Measurements from ENCODE around the gene TFPI2. TPM values are rescaled to one million over a fixed set of nuclear protein-coding genes. Genes with fewer than 3 reads are reported as not detected.

The TFPI2 gene
- total RNA-seq, 4 donors from 2014 or later: 0.67 to 1.9 (median 0.95) TPM; not detected in 1

- H3K36me3 ChIP-seq: no peaks in the 10 kb centered on the region
- intact Hi-C loops (cut with DNase I): no loop called here
- 72 to 78% methylated on average over 3 of the region's 3 CpGs for WGBS, 2 donors
- no peak overlapping the region for H3K27ac ChIP-seq
- TF ChIP-seq POLR2A (IDR thresholded peaks at IDR 0.05): no peak
- TF ChIP-seq CTCF (IDR thresholded peaks at IDR 0.05): no peak
- no peak for DNase-seq
- H3K27me3 ChIP-seq: no peaks in the 10 kb centered on the region
- H3K9me3 ChIP-seq: no peaks in the 10 kb centered on the region
- H3K4me3 ChIP-seq: no peak overlapping the region
- H3K4me1 ChIP-seq: peaks cover 0 to 11% (median 5%) of the 10 kb centered on the region in 3 donors
These were observed 41.1 kb upstream of the TFPI2 start for GRCh38 chr7:93931655-93932054.

GRCh38 chr7:93927585-93927984 is 37.0 kb upstream of the TFPI2 start:
- Histone ChIP-seq H3K9me3 (no peaks in the 10 kb centered on the region), H3K4me3 (no peak overlapping the region), H3K27me3 (no peaks in the 10 kb centered on the region), H3K27ac (peak overlapping the region in 3 of 4 donors; percentile 16 to 27 (median 18)), H3K36me3 (no peaks in the 10 kb centered on the region), H3K4me1 (peaks cover 0 to 11% (median 5%) of the 10 kb centered on the region in 3 donors)
- TF ChIP-seq POLR2A (IDR thresholded peaks at IDR 0.05) (no peak), CTCF (IDR thresholded peaks at IDR 0.05) (no peak)
- intact Hi-C loops (cut with DNase I): no loop called here
- 81 to 87% methylated on average over 3 of the region's 3 CpGs for WGBS, 2 donors
- DNase-seq: no peak

GRCh38 chr7:93926800-93927199 is 36.2 kb upstream of the TFPI2 start:
- Histone ChIP-seq H3K36me3 (no peaks in the 10 kb centered on the region), H3K4me3 (no peak overlapping the region), H3K27me3 (no peaks in the 10 kb centered on the region), H3K9me3 (no peaks in the 10 kb centered on the region), H3K27ac (peak overlapping the region in 1 of 4 donors; percentile 27), H3K4me1 (peaks cover 0 to 12% (median 5%) of the 10 kb centered on the region in 3 donors)
- intact Hi-C loops (cut with DNase I): no loop called here
- TF ChIP-seq POLR2A (IDR thresholded peaks at IDR 0.05) (no peak), CTCF (IDR thresholded peaks at IDR 0.05) (no peak)
- 83% methylated on average over 1 of the region's 1 CpG; no CpG with 5 or more reads in 1 of the 2 donors for WGBS, 2 donors
- no peak for DNase-seq

- Histone ChIP-seq H3K9me3 (no peaks in the 10 kb centered on the region), H3K27me3 (no peaks in the 10 kb centered on the region), H3K27ac (peak overlapping the region in 3 of 4 donors; percentile 57 to 81 (median 80)), H3K4me1 (peaks cover 0 to 16% (median 5%) of the 10 kb centered on the region in 3 donors), H3K36me3 (no peaks in the 10 kb centered on the region), H3K4me3 (peak overlapping the region in 3 of 4 donors; percentile 52 to 77 (median 52))
- intact Hi-C loops (cut with DNase I): no loop called here
- 22 to 56% methylated on average over 1 of the region's 1 CpG for WGBS, 2 donors
- no peak for DNase-seq
- TF ChIP-seq CTCF (IDR thresholded peaks at IDR 0.05) (no peak), POLR2A (IDR thresholded peaks at IDR 0.05) (no peak)
These were observed 33.4 kb upstream of the TFPI2 start for GRCh38 chr7:93923942-93924341.

- Histone ChIP-seq H3K36me3 (no peaks in the 10 kb centered on the region), H3K9me3 (no peaks in the 10 kb centered on the region), H3K27me3 (no peaks in the 10 kb centered on the region), H3K4me1 (peaks cover 0 to 16% (median 5%) of the 10 kb centered on the region in 3 donors), H3K27ac (peak overlapping the region in 3 of 4 donors; percentile 57 to 81 (median 80)), H3K4me3 (peak overlapping the region; percentile 40 to 77 (median 52))
- DNase-seq: no peak
- no peak for TF ChIP-seq CTCF (IDR thresholded peaks at IDR 0.05)
- no peak for TF ChIP-seq POLR2A (IDR thresholded peaks at IDR 0.05)
- 49 to 65% methylated on average over 6 of the region's 6 CpGs for WGBS, 2 donors
- intact Hi-C loops (cut with DNase I): no loop called here
These were observed 32.7 kb upstream of the TFPI2 start for GRCh38 chr7:93923296-93923695.

All from esophagus squamous epithelium (tissue), 5 donors.